Mammary epithelial cell (primary cell): Measurements from ENCODE around the gene TMEM131.

Experiments
- CTCF ChIP-seq, 2 donors: IDR thresholded peaks in 1 of 2; conservative IDR thresholded peaks in 1 of 2; 2 replicates each; pipeline ENCODE4 v1.5.1; 2011 to 2012; ENCODE audit warnings: inconsistent platforms in 2 of 2, low read length in 2 of 2, mild to moderate bottlenecking in 2 of 2, control low read depth in 1 of 2, low read depth in 1 of 2; ENCODE audit not compliant: insufficient read depth in 1 of 2; ENCODE audit errors: extremely low read depth in 1 of 2
- EZH2 ChIP-seq: IDR thresholded peaks from 2 replicates; pipeline ENCODE4 v1.6.1; 2012; ENCODE audit warnings: low read length, inconsistent platforms, borderline replicate concordance

DNA sequence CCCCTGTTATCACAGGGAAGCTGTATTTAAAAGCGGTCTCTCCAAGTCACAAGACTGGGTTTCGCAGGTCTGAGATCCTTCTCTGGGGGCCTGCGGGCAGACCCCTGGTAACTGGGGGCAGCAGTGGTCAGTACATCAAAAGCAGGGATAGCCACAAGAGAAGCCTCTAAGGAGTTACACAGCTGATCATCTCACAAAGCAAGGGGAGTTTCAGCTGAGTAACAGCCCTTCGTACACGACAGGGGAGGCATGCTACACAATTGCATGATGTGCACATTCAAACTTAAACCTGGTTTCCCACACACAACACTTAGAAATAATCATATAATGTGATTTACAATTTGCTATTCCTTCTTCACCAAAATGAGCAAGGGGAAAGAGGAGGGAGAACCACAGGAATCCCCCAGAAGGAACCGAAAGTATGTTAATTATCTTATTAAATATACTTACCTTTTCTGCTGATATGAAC is 87.5 kb downstream of the TMEM131 start:
- TF ChIP-seq CTCF (conservative IDR thresholded peaks at IDR 0.05 in 1 of 2, IDR thresholded peaks at IDR 0.05 in 1 of 2; ENCODE audit: extremely low read depth in 1 of 2, insufficient read depth in 1 of 2, low read depth in 1 of 2, low read length in 2 of 2) (no peak), EZH2 (no peak)
